A673 (cell line): ENCODE measurements around the gene TNS1. TPM values are rescaled to one million over a fixed set of nuclear protein-coding genes. Genes with fewer than 3 reads are reported as not detected.
A peak's percentile ranks its signal among the peaks of the same experiment; 100 is the strongest.

Source experiments
- Bru-seq: library from RNA; stranded (reverse); fragments of 400-500 nt; gene quantifications from one replicate; lab custom pipeline; 2021; lab: Mats Ljungman, UMichigan
- BruChase-seq, 2 experiments: library from RNA; stranded (reverse); fragments of 400-500 nt; gene quantifications; one replicate each; lab custom pipeline; 2021; lab: Mats Ljungman, UMichigan
- BruUV-seq: library from RNA; stranded (reverse); fragments of 400-500 nt; replicated peaks from 2 replicates; lab custom pipeline; 2021; lab: Mats Ljungman, UMichigan
- CTCF ChIA-PET: fragments of 300-600 bp; sonication (Branson Sonifier 250); formaldehyde crosslinking; loops from one replicate; lab custom pipeline; 2022; ENCODE audit warnings: antibody characterized with exemption; lab: Charles Lee
- POLR2A ChIA-PET: fragments of 300-600 bp; sonication (Branson Sonifier 250); formaldehyde crosslinking; loops from one replicate; lab custom pipeline; 2022; ENCODE audit warnings: antibody characterized with exemption; ENCODE audit not compliant: low non-redundant PET; lab: Charles Lee
- DNase-seq: peaks from one replicate; pipeline ENCODE4 v3.0.0-alpha.2; 2015; ENCODE audit warnings: low spot score
- H3K27ac ChIP-seq: fragments of 200-600 bp; sonication (generic); 2 replicates; pipeline ENCODE4 v1.5.1; 2016; ENCODE audit warnings: mixed run types, low read depth, mild to moderate bottlenecking, mixed read lengths, antibody characterized with exemption, low read length; ENCODE audit not compliant: poor library complexity, severe bottlenecking
- H3K27me3 ChIP-seq: fragments of 200-600 bp; sonication (generic); replicated peaks from 2 replicates; pipeline ENCODE4 v1.6.1; 2017; ENCODE audit warnings: mixed run types, low read depth, mild to moderate bottlenecking, mixed read lengths, antibody characterized with exemption, low read length; ENCODE audit not compliant: insufficient read depth, poor library complexity
- H3K36me3 ChIP-seq: fragments of 200-600 bp; sonication (generic); 2 replicates; pipeline ENCODE4 v1.6.1; 2016; ENCODE audit warnings: mixed run types, mild to moderate bottlenecking, mixed read lengths, antibody characterized with exemption, low read length; ENCODE audit not compliant: insufficient read depth, poor library complexity, severe bottlenecking
- H3K4me1 ChIP-seq: fragments of 200-600 bp; sonication (generic); 2 replicates; pipeline ENCODE4 v1.6.1; 2017; ENCODE audit warnings: mixed run types, mild to moderate bottlenecking, mixed read lengths, antibody characterized with exemption, low read length; ENCODE audit not compliant: insufficient read depth, poor library complexity, severe bottlenecking
- H3K4me3 ChIP-seq: fragments of 200-600 bp; sonication (generic); 2 replicates; pipeline ENCODE4 v1.5.1; 2016; ENCODE audit warnings: low read depth, mixed run types, mild to moderate bottlenecking, mixed read lengths, low read length; ENCODE audit not compliant: poor library complexity, severe bottlenecking
- H3K9me3 ChIP-seq: fragments of 200-600 bp; sonication (generic); 2 replicates; pipeline ENCODE4 v1.6.1; 2016; ENCODE audit warnings: mixed run types, low read depth, mild to moderate bottlenecking, mixed read lengths, antibody characterized with exemption, low read length; ENCODE audit not compliant: poor library complexity, severe bottlenecking
- EZH2 ChIP-seq: fragments of 200-600 bp; sonication (generic); IDR thresholded peaks from 2 replicates; pipeline ENCODE4 v1.6.1; 2017; ENCODE audit warnings: borderline replicate concordance, low read depth, mild to moderate bottlenecking, mixed read lengths, antibody characterized with exemption, low read length; ENCODE audit not compliant: poor library complexity, severe bottlenecking
- intact Hi-C: fragments of 100-400 bp; cut with micrococcal nuclease; formaldehyde crosslinking; loops from one replicate; pipeline ENCODE4 v1.10.0; 2022; ENCODE audit not compliant: unreplicated experiment
- long read RNA-seq: library from polyadenylated mRNA; stranded (forward); transcript quantifications from one replicate; pipeline ENCODE4 v2.0.0, GENCODE V29; 2022
- total RNA-seq: library from RNA; stranded (reverse); gene quantifications from 2 replicates; pipeline ENCODE4 v1.2.3, GENCODE V29; 2021
- TF ChIP-seq, protein P1 (sequence below): fragments of 300-800, 200-600 bp; sonication (generic); conservative IDR thresholded peaks from 2 replicates; pipeline ENCODE4 v1.5.1; 2017; ENCODE audit warnings: low read depth, mild to moderate bottlenecking, antibody characterized with exemption, low read length, moderate library complexity, mixed read lengths

TNS1 gene
- total RNA-seq (88.9 and 99.6 TPM in 2 replicates), Bru-seq, nascent RNA (percentile 82 among the genes with signal in this experiment), BruChase-seq, experiment 1, labeled RNA remaining after a 2-hour chase (percentile 80 among the genes with signal in this experiment), BruChase-seq, experiment 2, labeled RNA remaining after a 6-hour chase (percentile 92 among the genes with signal in this experiment)
- long read RNA-seq, partial matches to known transcripts: 26 of 65 reads
- long read RNA-seq, other reads (novel, unspliced or antisense): 36 of 65 reads

DNA sequence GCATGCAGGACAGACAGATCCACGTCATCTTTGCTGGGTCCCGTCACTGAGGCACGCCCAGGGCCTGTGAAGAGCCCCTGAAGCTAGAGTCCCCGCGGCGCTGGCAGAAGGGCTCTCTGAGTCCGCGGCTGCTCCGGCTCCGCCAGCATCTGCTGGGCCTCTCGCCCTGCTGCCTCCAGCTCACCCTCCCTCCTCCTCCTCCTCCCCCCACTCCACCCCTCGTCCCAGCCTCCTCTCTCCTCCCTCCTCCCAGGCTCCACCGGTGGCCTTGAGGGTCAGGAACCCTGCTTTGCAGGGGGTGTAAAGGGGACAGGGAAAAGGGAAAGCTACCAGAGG is at the start of gene TNS1:
TNS1 (minus strand) TSS at position 151 of the 336 bp plus-strand sequence; CDS start at position 28, 123 bp downstream.
- BruUV-seq: no TSS peak
- no peaks in the 10 kb centered on the region for H3K36me3 ChIP-seq
- intact Hi-C loops: no loop called here
- no peaks in the 10 kb centered on the region for H3K27me3 ChIP-seq
- CTCF ChIA-PET: no interaction called here
- H3K4me1 ChIP-seq: peaks cover 56% of the 10 kb centered on the region
- TF ChIP-seq EZH2: no peak
- TF ChIP-seq, protein P1, sequence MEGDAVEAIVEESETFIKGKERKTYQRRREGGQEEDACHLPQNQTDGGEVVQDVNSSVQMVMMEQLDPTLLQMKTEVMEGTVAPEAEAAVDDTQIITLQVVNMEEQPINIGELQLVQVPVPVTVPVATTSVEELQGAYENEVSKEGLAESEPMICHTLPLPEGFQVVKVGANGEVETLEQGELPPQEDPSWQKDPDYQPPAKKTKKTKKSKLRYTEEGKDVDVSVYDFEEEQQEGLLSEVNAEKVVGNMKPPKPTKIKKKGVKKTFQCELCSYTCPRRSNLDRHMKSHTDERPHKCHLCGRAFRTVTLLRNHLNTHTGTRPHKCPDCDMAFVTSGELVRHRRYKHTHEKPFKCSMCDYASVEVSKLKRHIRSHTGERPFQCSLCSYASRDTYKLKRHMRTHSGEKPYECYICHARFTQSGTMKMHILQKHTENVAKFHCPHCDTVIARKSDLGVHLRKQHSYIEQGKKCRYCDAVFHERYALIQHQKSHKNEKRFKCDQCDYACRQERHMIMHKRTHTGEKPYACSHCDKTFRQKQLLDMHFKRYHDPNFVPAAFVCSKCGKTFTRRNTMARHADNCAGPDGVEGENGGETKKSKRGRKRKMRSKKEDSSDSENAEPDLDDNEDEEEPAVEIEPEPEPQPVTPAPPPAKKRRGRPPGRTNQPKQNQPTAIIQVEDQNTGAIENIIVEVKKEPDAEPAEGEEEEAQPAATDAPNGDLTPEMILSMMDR: no peak
- peak within 1 kb of the TSS; percentile 83 for H3K27ac ChIP-seq
- H3K9me3 ChIP-seq: no peaks in the 10 kb centered on the region
- POLR2A ChIA-PET: no interaction called here
- no peak for DNase-seq
- H3K4me3 ChIP-seq: peak within 1 kb of the TSS; percentile 28

DNA sequence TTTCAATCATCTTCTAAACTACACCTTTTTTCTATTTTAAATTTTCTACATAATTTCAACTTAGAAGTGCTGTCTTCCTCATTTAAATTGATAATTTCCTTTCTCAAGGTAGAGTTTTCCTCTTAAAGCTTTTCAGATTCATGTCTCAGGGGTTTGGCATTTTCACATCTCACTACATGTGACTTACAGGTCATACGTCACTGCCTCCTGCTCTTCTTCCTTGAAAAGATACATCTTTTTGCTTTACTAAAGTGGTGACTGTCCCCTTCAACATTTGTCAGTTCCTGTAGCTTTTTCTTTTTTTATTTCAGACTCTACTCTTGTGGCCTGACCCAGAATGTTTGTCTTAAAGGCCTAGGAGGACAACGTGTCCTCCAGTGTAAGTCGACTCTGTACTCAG is 49.1 kb upstream of the TNS1 start:
- no peak for TF ChIP-seq EZH2
- TF ChIP-seq, protein P1: no peak
- Histone ChIP-seq H3K4me3 (no peak overlapping the region), H3K36me3 (no peaks in the 10 kb centered on the region), H3K9me3 (no peaks in the 10 kb centered on the region), H3K27ac (no peak overlapping the region), H3K4me1 (no peaks in the 10 kb centered on the region), H3K27me3 (no peaks in the 10 kb centered on the region)
- DNase-seq: no peak
- ChIA-PET CTCF (no interaction called here), POLR2A (no interaction called here)
- intact Hi-C loops: no loop called here
- no TSS peak for BruUV-seq

DNA sequence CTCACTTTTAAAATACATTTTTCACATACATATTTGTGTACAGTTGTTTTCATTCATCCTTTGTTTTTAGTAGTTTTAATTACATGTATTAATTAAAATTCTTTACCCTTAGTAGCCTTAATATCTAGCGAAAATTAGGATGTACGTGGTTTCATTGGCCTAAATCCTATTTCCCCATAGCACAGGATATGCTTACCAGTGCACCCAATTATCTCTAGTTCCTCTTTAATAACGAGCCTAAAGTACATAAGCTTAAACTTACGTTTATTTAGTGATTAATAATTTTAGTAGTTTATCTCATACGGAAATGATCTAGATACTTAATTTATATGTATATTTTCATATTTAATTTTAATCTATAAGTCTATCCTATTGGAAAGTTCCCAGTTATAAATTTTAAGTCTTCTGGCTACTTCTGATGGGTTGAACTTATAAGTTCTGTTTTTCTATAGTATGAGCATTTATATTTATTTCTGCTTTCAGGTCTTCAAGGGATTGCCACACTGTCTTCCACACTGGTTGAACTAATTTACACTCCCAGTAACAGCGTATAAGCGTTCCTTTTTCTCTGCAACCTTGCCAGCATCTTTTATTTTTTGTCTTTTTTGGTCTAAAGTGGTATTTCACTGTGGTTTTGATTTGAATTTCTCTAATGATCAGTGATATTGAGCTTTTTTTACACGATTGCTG is 44.9 kb upstream of the TNS1 start:
- Histone ChIP-seq H3K36me3 (no peaks in the 10 kb centered on the region), H3K27me3 (no peaks in the 10 kb centered on the region), H3K4me3 (no peak overlapping the region), H3K4me1 (no peaks in the 10 kb centered on the region), H3K9me3 (peaks cover 6% of the 10 kb centered on the region), H3K27ac (no peak overlapping the region)
- intact Hi-C loops: no loop called here
- CTCF ChIA-PET: interaction anchor here (0.5 kb wide), 1 partner anchor 27 kb away, joined by 3 read pairs; no protein-coding TSS in a partner anchor
- DNase-seq: no peak
- TF ChIP-seq, protein P1: no peak
- TF ChIP-seq EZH2: no peak
- POLR2A ChIA-PET: interaction anchor here (0.6 kb wide), 1 partner anchor 1779 kb away, joined by 4 read pairs; no protein-coding TSS in a partner anchor
- BruUV-seq: no TSS peak
